Activated T-cell treated with anti-CD3 and anti-CD28 coated beads, Interleukin-2, amount 50 U/mL, for 24 hours (primary cell): ENCODE measurements around the gene ARPC1A.
A peak's percentile ranks its signal among the peaks of the same experiment; 100 is the strongest.
"Not testable (repeated sequence)": the region's sequence is repeated elsewhere in the genome, so short reads cannot be mapped to it uniquely, and the experiment has no call there.

Experiments used
- DNase-seq: peaks from one replicate; pipeline ENCODE4 v3.0.0-alpha.2; 2020
- H3K27ac Mint-ChIP-seq: 2 replicates; pipeline ENCODE4 v1.8.0; 2020; ENCODE audit warnings: mild to moderate bottlenecking, mixed read lengths
- H3K27me3 Mint-ChIP-seq: 2 replicates; pipeline ENCODE4 v1.8.0; 2020; ENCODE audit warnings: mixed read lengths
- H3K36me3 Mint-ChIP-seq: 2 replicates; pipeline ENCODE4 v1.8.0; 2020; ENCODE audit warnings: low read depth, mixed read lengths
- H3K4me1 Mint-ChIP-seq: 2 replicates; pipeline ENCODE4 v1.8.0; 2020; ENCODE audit warnings: low read depth, mixed read lengths
- H3K4me3 Mint-ChIP-seq: 2 replicates; pipeline ENCODE4 v1.8.0; 2020; ENCODE audit warnings: mild to moderate bottlenecking, moderate library complexity, mixed read lengths
- H3K9me3 Mint-ChIP-seq: 2 replicates; pipeline ENCODE4 v1.8.0; 2020; ENCODE audit warnings: mixed read lengths

ARPC1A gene

GRCh38 chr7:99371376-99371920, 45.8 kb downstream of the ARPC1A start:
- peaks cover 35% of the 10 kb centered on the region for H3K36me3 Mint-ChIP-seq
- no peak overlapping the region for H3K4me3 Mint-ChIP-seq

GRCh38 chr7:99372275-99373090, 46.8 kb downstream of the ARPC1A start:
- no peak for DNase-seq
- Mint-ChIP-seq H3K4me1 (peaks cover 25% of the 10 kb centered on the region), H3K27ac (peak overlapping the region; percentile 55), H3K36me3 (peaks cover 35% of the 10 kb centered on the region), H3K9me3 (no peaks in the 10 kb centered on the region), H3K27me3 (no peaks in the 10 kb centered on the region), H3K4me3 (peak overlapping the region; percentile 84)

More at GRCh38 chr7:99371376-99371920, 45.8 kb downstream of the ARPC1A start:
- no peaks in the 10 kb centered on the region for H3K9me3 Mint-ChIP-seq
- DNase-seq, result no peak
- H3K27me3 Mint-ChIP-seq, result no peaks in the 10 kb centered on the region
- H3K27ac Mint-ChIP-seq, result no peak overlapping the region
- peaks cover 21% of the 10 kb centered on the region for H3K4me1 Mint-ChIP-seq

GRCh38 chr7:99373091-99374066, 47.7 kb downstream of the ARPC1A start:
- Mint-ChIP-seq H3K4me3 (peak overlapping the region; percentile 84), H3K27me3 (no peaks in the 10 kb centered on the region), H3K36me3 (peaks cover 43% of the 10 kb centered on the region), H3K9me3 (no peaks in the 10 kb centered on the region), H3K4me1 (peaks cover 32% of the 10 kb centered on the region), H3K27ac (peak overlapping the region; percentile 83)
- DNase-seq, result no peak

- Mint-ChIP-seq H3K27ac (peak within 1 kb of the TSS; percentile 92), H3K4me1 (peaks cover 37% of the 10 kb centered on the region), H3K36me3 (peaks cover 43% of the 10 kb centered on the region), H3K27me3 (no peaks in the 10 kb centered on the region), H3K4me3 (peak within 1 kb of the TSS; percentile 84), H3K9me3 (no peaks in the 10 kb centered on the region)
- peak; percentile 90 for DNase-seq
These were observed 48.7 kb downstream of the ARPC1A start, which contains the start of gene ARPC1B for GRCh38 chr7:99374111-99375064. TSS of gene ARPC1B (plus strand) at chr7:99374730. CDS start at chr7:99385715, 10,985 bp downstream.

- H3K4me3 Mint-ChIP-seq, result peak overlapping the region; percentile 84
- no peaks in the 10 kb centered on the region for H3K9me3 Mint-ChIP-seq
- peaks cover 44% of the 10 kb centered on the region for H3K36me3 Mint-ChIP-seq
- peak; percentile 83 for DNase-seq
- H3K4me1 Mint-ChIP-seq, result peaks cover 41% of the 10 kb centered on the region
- peak overlapping the region; percentile 92 for H3K27ac Mint-ChIP-seq
- no peaks in the 10 kb centered on the region for H3K27me3 Mint-ChIP-seq
These were observed 49.5 kb downstream of the ARPC1A start for GRCh38 chr7:99375070-99375807.

- peak overlapping the region; percentile 82 for H3K4me3 Mint-ChIP-seq
These were observed 53.4 kb downstream of the ARPC1A start for GRCh38 chr7:99379043-99379577.

GRCh38 chr7:99379693-99380031, 54.0 kb downstream of the ARPC1A start:
- DNase-seq, H3K9me3 Mint-ChIP-seq, H3K27me3 Mint-ChIP-seq: not testable (repeated sequence)
- Mint-ChIP-seq H3K36me3 (peaks cover 83% of the 10 kb centered on the region), H3K4me3 (peak overlapping the region; percentile 82), H3K27ac (peak overlapping the region; percentile 99), H3K4me1 (peaks cover 65% of the 10 kb centered on the region)

More at GRCh38 chr7:99379043-99379577, 53.4 kb downstream of the ARPC1A start:
- peaks cover 78% of the 10 kb centered on the region for H3K36me3 Mint-ChIP-seq
- DNase-seq, result no peak
- H3K27me3 Mint-ChIP-seq, result no peaks in the 10 kb centered on the region
- H3K4me1 Mint-ChIP-seq, result peaks cover 59% of the 10 kb centered on the region
- no peaks in the 10 kb centered on the region for H3K9me3 Mint-ChIP-seq
- peak overlapping the region; percentile 99 for H3K27ac Mint-ChIP-seq

- DNase-seq, result peak; percentile 67
- Mint-ChIP-seq H3K36me3 (peaks cover 86% of the 10 kb centered on the region), H3K9me3 (no peaks in the 10 kb centered on the region), H3K27ac (peak overlapping the region; percentile 99), H3K27me3 (no peaks in the 10 kb centered on the region), H3K4me3 (peak overlapping the region; percentile 82), H3K4me1 (peaks cover 66% of the 10 kb centered on the region)
These were observed 54.5 kb downstream of the ARPC1A start for GRCh38 chr7:99380032-99380822.

- peaks cover 91% of the 10 kb centered on the region for H3K36me3 Mint-ChIP-seq
- H3K9me3 Mint-ChIP-seq, result no peaks in the 10 kb centered on the region
- H3K27ac Mint-ChIP-seq, result peak overlapping the region; percentile 99
- no peaks in the 10 kb centered on the region for H3K27me3 Mint-ChIP-seq
- peak; percentile 87 for DNase-seq
- peak overlapping the region; percentile 82 for H3K4me3 Mint-ChIP-seq
- peaks cover 65% of the 10 kb centered on the region for H3K4me1 Mint-ChIP-seq
These were observed 55.3 kb downstream of the ARPC1A start for GRCh38 chr7:99380823-99381663.

- H3K9me3 Mint-ChIP-seq, result no peaks in the 10 kb centered on the region
- peaks cover 62% of the 10 kb centered on the region for H3K4me1 Mint-ChIP-seq
- H3K27me3 Mint-ChIP-seq, result no peaks in the 10 kb centered on the region
- H3K27ac Mint-ChIP-seq, result peak overlapping the region; percentile 99
- no peak for DNase-seq
- peak overlapping the region; percentile 82 for H3K4me3 Mint-ChIP-seq
- peaks cover 91% of the 10 kb centered on the region for H3K36me3 Mint-ChIP-seq
These were observed 56.0 kb downstream of the ARPC1A start for GRCh38 chr7:99381664-99382075.

GRCh38 chr7:99383203-99383602, 57.5 kb downstream of the ARPC1A start:
- peak overlapping the region; percentile 85 for H3K27ac Mint-ChIP-seq
- no peaks in the 10 kb centered on the region for H3K27me3 Mint-ChIP-seq
- H3K9me3 Mint-ChIP-seq, result no peaks in the 10 kb centered on the region
- peaks cover 53% of the 10 kb centered on the region for H3K4me1 Mint-ChIP-seq
- no peak for DNase-seq
- H3K4me3 Mint-ChIP-seq, result no peak overlapping the region
- H3K36me3 Mint-ChIP-seq, result peaks cover 91% of the 10 kb centered on the region
